SJSA1 (cell line): Measurements from ENCODE around the gene ARHGAP44. TPM values are rescaled to one million over a fixed set of nuclear protein-coding genes. Genes with fewer than 3 reads are reported as not detected.
"Not testable (repeated sequence)": the region's sequence is repeated elsewhere in the genome, so short reads cannot be mapped to it uniquely, and the experiment has no call there.

ENCODE experiments used
- DNase-seq, 2 experiments: peaks; one replicate each; pipeline ENCODE4 v3.0.0-alpha.2; 2015 to 2020; ENCODE audit warnings: low spot score in 2 of 2, low read depth in 1 of 2
- H3K27ac ChIP-seq: fragments of 250-450 bp; sonication (Bioruptor Pico); 2 replicates; pipeline ENCODE4 v1.5.1; 2020; ENCODE audit warnings: mild to moderate bottlenecking, moderate library complexity
- H3K27me3 ChIP-seq: fragments of 250-450 bp; sonication (Bioruptor Pico); replicated peaks from 2 replicates; pipeline ENCODE4 v1.5.1; 2020; ENCODE audit warnings: mild to moderate bottlenecking, moderate library complexity
- H3K36me3 ChIP-seq: fragments of 250-450 bp; sonication (Bioruptor Pico); 2 replicates; pipeline ENCODE4 v1.5.1; 2020; ENCODE audit warnings: mild to moderate bottlenecking
- H3K4me1 ChIP-seq: fragments of 250-450 bp; sonication (Bioruptor Pico); replicated peaks from 2 replicates; pipeline ENCODE4 v1.6.1; 2021; ENCODE audit warnings: mild to moderate bottlenecking
- H3K4me3 ChIP-seq: fragments of 250-450 bp; sonication (Bioruptor Pico); 2 replicates; pipeline ENCODE4 v1.5.1; 2020; ENCODE audit warnings: mild to moderate bottlenecking
- H3K9me3 ChIP-seq: fragments of 250-450 bp; sonication (Bioruptor Pico); replicated peaks from 2 replicates; pipeline ENCODE4 v1.5.1; 2020; ENCODE audit warnings: mild to moderate bottlenecking
- total RNA-seq: library from RNA; depleted of rRNA; stranded (reverse); fragments of >200 nt; shearing (Covaris generic); gene quantifications from 2 replicates; pipeline ENCODE4 v1.2.3, GENCODE V29; 2014

ARHGAP44 gene
- total RNA-seq, 1 experiment from 2014 or later = 0.58 TPM

GRCh38 chr17:12842936-12843335, 53.6 kb downstream of the ARHGAP44 start:
- Histone ChIP-seq H3K4me1 (no peaks in the 10 kb centered on the region), H3K4me3 (no peak overlapping the region), H3K36me3 (no peaks in the 10 kb centered on the region), H3K27ac (no peak overlapping the region), H3K27me3 (no peaks in the 10 kb centered on the region), H3K9me3 (no peaks in the 10 kb centered on the region)
- no peak for DNase-seq

GRCh38 chr17:12850996-12851395, 61.7 kb downstream of the ARHGAP44 start:
- Histone ChIP-seq H3K4me1 (no peaks in the 10 kb centered on the region), H3K27me3 (no peaks in the 10 kb centered on the region), H3K4me3 (no peak overlapping the region), H3K27ac (no peak overlapping the region), H3K36me3 (no peaks in the 10 kb centered on the region), H3K9me3 (no peaks in the 10 kb centered on the region)
- no peak for DNase-seq

- DNase-seq = no peak
- Histone ChIP-seq H3K9me3 (no peaks in the 10 kb centered on the region), H3K4me1 (no peaks in the 10 kb centered on the region), H3K4me3 (no peak overlapping the region), H3K36me3 (no peaks in the 10 kb centered on the region), H3K27ac (no peak overlapping the region), H3K27me3 (no peaks in the 10 kb centered on the region)
Observed at GRCh38 chr17:12851901-12852435, 62.7 kb downstream of the ARHGAP44 start.

- Histone ChIP-seq H3K27ac (no peak overlapping the region), H3K4me3 (no peak overlapping the region), H3K27me3 (no peaks in the 10 kb centered on the region), H3K9me3 (no peaks in the 10 kb centered on the region), H3K4me1 (no peaks in the 10 kb centered on the region), H3K36me3 (no peaks in the 10 kb centered on the region)
- no peak for DNase-seq
Observed at GRCh38 chr17:12853921-12854320, 64.6 kb downstream of the ARHGAP44 start.

GRCh38 chr17:12856416-12856815, 67.1 kb downstream of the ARHGAP44 start:
- DNase-seq = no peak
- no peaks in the 10 kb centered on the region for H3K27me3 ChIP-seq
- H3K4me1 ChIP-seq = no peaks in the 10 kb centered on the region
- H3K4me3 ChIP-seq = no peak overlapping the region
- no peaks in the 10 kb centered on the region for H3K36me3 ChIP-seq
- no peaks in the 10 kb centered on the region for H3K9me3 ChIP-seq
- H3K27ac ChIP-seq = no peak overlapping the region

- no peaks in the 10 kb centered on the region for H3K9me3 ChIP-seq
- no peak overlapping the region for H3K4me3 ChIP-seq
- no peak overlapping the region for H3K27ac ChIP-seq
- no peaks in the 10 kb centered on the region for H3K4me1 ChIP-seq
- H3K27me3 ChIP-seq = no peaks in the 10 kb centered on the region
- no peaks in the 10 kb centered on the region for H3K36me3 ChIP-seq
- DNase-seq = no peak
Observed at GRCh38 chr17:12857592-12857991, 68.3 kb downstream of the ARHGAP44 start.

- H3K36me3 ChIP-seq = no peaks in the 10 kb centered on the region
- no peaks in the 10 kb centered on the region for H3K27me3 ChIP-seq
- H3K9me3 ChIP-seq = no peaks in the 10 kb centered on the region
- H3K27ac ChIP-seq = no peak overlapping the region
- DNase-seq = no peak
- no peak overlapping the region for H3K4me3 ChIP-seq
- H3K4me1 ChIP-seq = no peaks in the 10 kb centered on the region
Observed at GRCh38 chr17:12859520-12859919, 70.2 kb downstream of the ARHGAP44 start.

GRCh38 chr17:12865769-12866168, 76.5 kb downstream of the ARHGAP44 start:
- Histone ChIP-seq H3K4me3 (no peak overlapping the region), H3K27ac (no peak overlapping the region), H3K36me3 (no peaks in the 10 kb centered on the region), H3K9me3 (no peaks in the 10 kb centered on the region), H3K27me3 (no peaks in the 10 kb centered on the region), H3K4me1 (no peaks in the 10 kb centered on the region)
- no peak for DNase-seq

GRCh38 chr17:12866244-12866643, 76.9 kb downstream of the ARHGAP44 start:
- Histone ChIP-seq H3K4me3 (no peak overlapping the region), H3K4me1 (no peaks in the 10 kb centered on the region), H3K27me3 (no peaks in the 10 kb centered on the region), H3K36me3 (no peaks in the 10 kb centered on the region), H3K9me3 (no peaks in the 10 kb centered on the region), H3K27ac (no peak overlapping the region)
- no peak for DNase-seq

- no peaks in the 10 kb centered on the region for H3K9me3 ChIP-seq
- H3K4me3 ChIP-seq = no peak overlapping the region
- H3K4me1 ChIP-seq = no peaks in the 10 kb centered on the region
- H3K36me3 ChIP-seq = no peaks in the 10 kb centered on the region
- DNase-seq = no peak
- no peaks in the 10 kb centered on the region for H3K27me3 ChIP-seq
- no peak overlapping the region for H3K27ac ChIP-seq
Observed at GRCh38 chr17:12867726-12868125, 78.4 kb downstream of the ARHGAP44 start.

- not testable (repeated sequence) for H3K9me3 ChIP-seq, H3K27me3 ChIP-seq, H3K36me3 ChIP-seq, H3K4me1 ChIP-seq, H3K4me3 ChIP-seq, H3K27ac ChIP-seq, DNase-seq
Observed at GRCh38 chr17:12873415-12874125, 84.3 kb downstream of the ARHGAP44 start.

GRCh38 chr17:12877953-12878669, 88.8 kb downstream of the ARHGAP44 start:
- Histone ChIP-seq H3K9me3 (no peaks in the 10 kb centered on the region), H3K27ac (no peak overlapping the region), H3K4me1 (no peaks in the 10 kb centered on the region), H3K4me3 (no peak overlapping the region), H3K27me3 (no peaks in the 10 kb centered on the region), H3K36me3 (no peaks in the 10 kb centered on the region)
- no peak for DNase-seq

GRCh38 chr17:12879096-12879495, 89.8 kb downstream of the ARHGAP44 start:
- DNase-seq = not testable (repeated sequence)

GRCh38 chr17:12883472-12883871, 94.2 kb downstream of the ARHGAP44 start:
- Histone ChIP-seq H3K4me1 (no peaks in the 10 kb centered on the region), H3K27me3 (no peaks in the 10 kb centered on the region), H3K27ac (no peak overlapping the region), H3K36me3 (no peaks in the 10 kb centered on the region), H3K9me3 (no peaks in the 10 kb centered on the region), H3K4me3 (no peak overlapping the region)
- DNase-seq = no peak

More at GRCh38 chr17:12879096-12879495, 89.8 kb downstream of the ARHGAP44 start:
- not testable (repeated sequence) for H3K27me3 ChIP-seq, H3K9me3 ChIP-seq, H3K4me1 ChIP-seq, H3K4me3 ChIP-seq, H3K36me3 ChIP-seq, H3K27ac ChIP-seq
